Ramos (cell line): Measurements from ENCODE around the gene IRF7.

Experiments
- in situ Hi-C: fragments of 300-500 bp; cut with MboI; formaldehyde crosslinking; loops from one replicate; pipeline ENCODE4 v1.14.3; 2022; ENCODE audit warnings: low sequenced_read_pairs; ENCODE audit not compliant: unreplicated experiment

Gene IRF7

GRCh38 chr11:568306-569157 is 47.2 kb downstream of the IRF7 start:
- in situ Hi-C loops: no loop called here

DNA sequence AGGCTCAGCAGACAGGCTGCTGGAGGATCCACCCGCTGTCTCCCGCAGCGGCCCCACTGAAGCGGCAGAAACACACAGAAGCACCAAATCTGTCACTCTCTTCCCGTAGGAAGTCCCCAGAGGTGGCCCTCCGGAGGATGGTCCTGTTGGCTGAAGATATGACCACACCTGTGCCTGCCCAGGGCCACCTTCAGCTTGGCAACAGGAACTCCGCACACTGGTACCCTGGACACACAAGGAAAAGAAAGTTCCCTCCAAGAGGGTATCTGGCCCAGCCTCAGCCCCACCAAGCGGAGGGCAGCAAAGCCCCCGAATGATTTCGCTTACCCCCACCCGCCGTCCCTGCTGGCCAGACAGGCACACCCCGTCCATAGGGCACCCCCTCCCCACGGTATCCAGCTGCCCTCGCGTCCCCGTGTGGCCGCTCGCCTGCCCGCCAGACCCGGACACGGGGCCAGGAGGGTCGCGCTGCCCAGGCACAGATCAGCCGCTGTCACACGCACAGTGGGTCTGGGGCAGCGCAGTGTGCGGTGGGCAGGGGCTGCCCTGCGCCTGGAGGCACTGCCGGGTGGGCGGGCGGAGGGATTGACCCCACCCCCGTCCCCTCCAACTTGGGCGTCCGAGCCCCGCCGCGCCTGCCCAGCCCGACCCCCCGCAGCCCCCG is 48.0 kb downstream of the IRF7 start:
- in situ Hi-C loops: no loop called here

DNA sequence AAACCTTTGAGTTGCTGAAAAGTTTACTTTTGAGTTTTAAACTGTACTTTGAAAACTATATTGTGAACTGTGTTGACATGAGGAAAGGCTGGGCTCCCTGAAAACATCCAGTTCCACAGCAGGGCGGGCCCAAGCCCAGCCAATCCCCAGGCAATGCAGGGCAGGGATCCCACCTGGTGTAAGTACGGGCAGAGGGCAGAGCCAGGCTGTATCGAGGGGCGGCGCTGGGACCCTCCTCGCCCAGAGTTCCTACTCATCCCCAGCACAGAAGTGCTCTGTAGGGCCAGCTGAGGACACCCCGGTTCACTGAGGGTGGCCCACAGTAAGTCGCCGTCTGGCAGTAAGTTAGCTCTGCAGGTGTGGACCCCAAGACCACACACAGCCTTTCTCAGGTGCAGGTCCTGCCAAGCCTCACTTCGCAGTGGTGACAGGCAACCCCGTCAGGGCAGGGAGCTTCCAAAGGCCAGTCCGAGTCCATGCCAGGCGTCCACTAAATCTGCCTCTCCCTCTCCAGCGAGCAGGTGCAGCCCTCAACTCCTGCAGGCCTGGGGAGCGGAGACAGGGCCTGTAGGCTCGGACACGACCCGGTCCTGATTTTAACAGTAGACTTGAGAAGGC is 48.6 kb downstream of the IRF7 start:
- in situ Hi-C loops: no loop called here

GRCh38 chr11:565921-566509 is 49.7 kb downstream of the IRF7 start:
- in situ Hi-C loops: no loop called here

DNA sequence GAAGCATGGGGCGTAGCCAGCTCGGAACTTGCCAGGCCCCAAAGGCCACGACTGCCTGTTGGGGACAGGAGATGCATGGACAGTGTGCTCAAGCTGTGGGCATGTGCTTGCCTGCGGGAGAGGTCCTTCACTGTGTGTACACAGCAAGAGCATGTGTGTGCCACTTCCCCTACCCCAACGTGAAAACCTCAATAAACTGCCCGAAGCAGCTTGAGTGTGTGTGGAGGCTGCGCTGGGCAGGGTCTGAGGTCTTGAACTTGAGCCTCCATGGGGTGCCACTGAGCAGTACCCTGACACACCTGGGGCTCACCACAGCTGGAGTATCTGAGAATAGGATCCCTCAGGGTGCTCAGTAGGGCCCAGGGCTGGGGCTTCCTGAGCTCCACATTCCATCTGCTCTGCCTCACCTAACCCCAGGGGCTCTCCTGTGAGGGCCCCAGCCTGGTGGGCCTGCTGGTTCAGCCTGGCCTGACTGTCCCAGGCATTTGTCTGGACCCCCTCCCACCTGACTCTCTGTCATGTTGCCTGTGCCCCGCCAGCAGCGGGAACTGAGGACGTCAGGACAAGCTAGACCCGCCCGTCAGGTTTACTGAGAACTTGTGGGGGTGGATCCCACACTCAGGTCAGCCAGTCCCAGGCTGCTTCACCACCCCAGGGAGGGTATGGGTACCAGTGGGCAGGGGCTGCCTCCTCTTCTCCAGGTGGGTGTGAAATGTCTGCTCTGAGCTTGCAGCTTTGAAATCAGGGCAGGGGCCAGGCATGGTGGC is 51.8 kb downstream of the IRF7 start:
- in situ Hi-C loops: no loop called here

GRCh38 chr11:563066-563811 is 52.5 kb downstream of the IRF7 start:
- in situ Hi-C loops: no loop called here
